Hepatocyte (in vitro differentiated cells): ENCODE measurements around the gene HS2ST1. TPM values are rescaled to one million over a fixed set of nuclear protein-coding genes. Genes with fewer than 3 reads are reported as not detected.

Experiments
- DNase-seq: peaks from one replicate; pipeline ENCODE4 v3.0.0-alpha.2; 2016; ENCODE audit warnings: low spot score
- H2AFZ ChIP-seq: fragments of 200-600 bp; sonication (generic); 2 replicates; pipeline ENCODE4 v1.6.0; 2016; ENCODE audit warnings: antibody characterized with exemption, mild to moderate bottlenecking
- H3K27ac ChIP-seq: fragments of 200-600 bp; sonication (generic); 2 replicates; pipeline ENCODE4 v1.5.1; 2016; ENCODE audit warnings: mild to moderate bottlenecking
- H3K27me3 ChIP-seq: fragments of 200-600 bp; sonication (generic); 2 replicates; pipeline ENCODE4 v1.6.1; 2016
- H3K36me3 ChIP-seq: fragments of 200-600 bp; sonication (generic); replicated peaks from 2 replicates; pipeline ENCODE4 v1.5.1; 2016; ENCODE audit warnings: low read depth; ENCODE audit not compliant: insufficient read depth
- H3K4me1 ChIP-seq: fragments of 200-600 bp; sonication (generic); 2 replicates; pipeline ENCODE4 v1.5.1; 2016; ENCODE audit warnings: mild to moderate bottlenecking, moderate library complexity; ENCODE audit not compliant: insufficient read depth
- H3K4me2 ChIP-seq: fragments of 200-600 bp; sonication (generic); 2 replicates; pipeline ENCODE4 v1.6.0; 2016
- H3K4me3 ChIP-seq: fragments of 200-600 bp; sonication (generic); 2 replicates; pipeline ENCODE4 v1.5.1; 2016; ENCODE audit warnings: mild to moderate bottlenecking
- H3K79me2 ChIP-seq: fragments of 200-600 bp; sonication (generic); 2 replicates; pipeline ENCODE4 v1.6.0; 2017; ENCODE audit warnings: mild to moderate bottlenecking
- H3K9me2 ChIP-seq: fragments of 200-600 bp; sonication (generic); replicated peaks from 2 replicates; pipeline ENCODE4 v1.6.0; 2017; ENCODE audit warnings: mild to moderate bottlenecking; ENCODE audit not compliant: insufficient read depth
- H3K9me3 ChIP-seq: fragments of 200-600 bp; sonication (generic); 2 replicates; pipeline ENCODE4 v1.5.1; 2016; ENCODE audit warnings: low read depth, mild to moderate bottlenecking
- H4K20me1 ChIP-seq: fragments of 200-600 bp; sonication (generic); 2 replicates; pipeline ENCODE4 v1.6.0; 2016; ENCODE audit warnings: mild to moderate bottlenecking; ENCODE audit not compliant: insufficient read depth, poor library complexity, severe bottlenecking
- CTCF ChIP-seq: fragments of 200-600 bp; sonication (generic); IDR thresholded peaks from 2 replicates; pipeline ENCODE4 v1.5.1; 2016; ENCODE audit warnings: antibody characterized with exemption, mild to moderate bottlenecking; ENCODE audit not compliant: poor library complexity
- EZH2 ChIP-seq: fragments of 200-600 bp; sonication (generic); IDR thresholded peaks from 2 replicates; pipeline ENCODE4 v1.6.1; 2016; ENCODE audit warnings: antibody characterized with exemption, mild to moderate bottlenecking, borderline replicate concordance
- EZH2phosphoT487 ChIP-seq: fragments of 200-600 bp; sonication (generic); IDR thresholded peaks from one replicate; pipeline ENCODE4 v1.6.1; 2018; ENCODE audit warnings: antibody characterized with exemption, mild to moderate bottlenecking, low read depth, moderate library complexity; ENCODE audit not compliant: unreplicated experiment, severe bottlenecking
- WGBS: methylation state at CpG from one replicate; pipeline ENCODE4 v1.1.6; 2016; ENCODE audit warnings: low lambda C conversion rate; ENCODE audit errors: missing lambda C conversion rate; 5-methylcytosine and 5-hydroxymethylcytosine counted together
- polyA plus RNA-seq: library from polyadenylated mRNA; unstranded; fragments of >200 nt; fragmentation: Nextera tagmentation; extraction: Ambion mirVana; gene quantifications from 2 replicates; pipeline ENCODE4 v1.2.1, GENCODE V29; 2016
- total RNA-seq: library from RNA; depleted of rRNA; stranded (reverse); fragments of >200 nt; gene quantifications from 2 replicates; pipeline ENCODE4 v1.2.3, GENCODE V29; 2014

The HS2ST1 gene
- total and polyA plus RNA-seq, 2 experiments from 2014 or later: 19.1 to 42.3 TPM

- Histone ChIP-seq H2AFZ (no peak overlapping the region), H3K4me3 (no peak overlapping the region), H3K9me2 (no peaks in the 10 kb centered on the region), H3K9me3 (no peaks in the 10 kb centered on the region), H3K4me2 (peak overlapping the region; percentile 62), H3K27me3 (no peaks in the 10 kb centered on the region), H4K20me1 (peaks cover 3% of the 10 kb centered on the region), H3K36me3 (no peaks in the 10 kb centered on the region), H3K27ac (no peak overlapping the region), H3K79me2 (peaks cover 47% of the 10 kb centered on the region), H3K4me1 (no peaks in the 10 kb centered on the region)
- DNase-seq: no peak
- 68% methylated on average over 1 of the region's 1 CpG for WGBS
- TF ChIP-seq EZH2 (no peak), CTCF (no peak), EZH2phosphoT487 (no peak)
Measured at GRCh38 chr1:87058343-87058649, 143.9 kb downstream of the HS2ST1 start.

GRCh38 chr1:87061742-87062156 lies 147.3 kb downstream of the HS2ST1 start:
- Histone ChIP-seq H3K79me2 (peaks cover 53% of the 10 kb centered on the region), H3K4me2 (no peak overlapping the region), H3K36me3 (no peaks in the 10 kb centered on the region), H3K4me3 (no peak overlapping the region), H3K9me2 (no peaks in the 10 kb centered on the region), H3K9me3 (no peaks in the 10 kb centered on the region), H3K4me1 (no peaks in the 10 kb centered on the region), H4K20me1 (peaks cover 3% of the 10 kb centered on the region), H2AFZ (no peak overlapping the region), H3K27me3 (no peaks in the 10 kb centered on the region), H3K27ac (no peak overlapping the region)
- DNase-seq: no peak
- TF ChIP-seq EZH2phosphoT487 (no peak), EZH2 (no peak), CTCF (no peak)

- no peak overlapping the region for H3K27ac ChIP-seq
- no peaks in the 10 kb centered on the region for H3K27me3 ChIP-seq
- H2AFZ ChIP-seq: no peak overlapping the region
- peaks cover 3% of the 10 kb centered on the region for H4K20me1 ChIP-seq
- no peak overlapping the region for H3K4me3 ChIP-seq
- H3K9me2 ChIP-seq: no peaks in the 10 kb centered on the region
- DNase-seq: no peak
- H3K9me3 ChIP-seq: no peaks in the 10 kb centered on the region
- TF ChIP-seq EZH2phosphoT487 (no peak), EZH2 (no peak), CTCF (no peak)
- H3K4me2 ChIP-seq: no peak overlapping the region
- WGBS: 93% methylated on average over 2 of the region's 2 CpGs
- H3K36me3 ChIP-seq: no peaks in the 10 kb centered on the region
- H3K79me2 ChIP-seq: peaks cover 51% of the 10 kb centered on the region
- no peaks in the 10 kb centered on the region for H3K4me1 ChIP-seq
Measured at GRCh38 chr1:87062687-87063086, 148.3 kb downstream of the HS2ST1 start.

- peaks cover 41% of the 10 kb centered on the region for H3K79me2 ChIP-seq
- no peaks in the 10 kb centered on the region for H3K9me2 ChIP-seq
- no peak for DNase-seq
- H2AFZ ChIP-seq: no peak overlapping the region
- no peak for TF ChIP-seq EZH2
- no peak for TF ChIP-seq CTCF
- no peak for TF ChIP-seq EZH2phosphoT487
- H3K4me1 ChIP-seq: no peaks in the 10 kb centered on the region
- H3K27me3 ChIP-seq: no peaks in the 10 kb centered on the region
- H3K36me3 ChIP-seq: no peaks in the 10 kb centered on the region
- H4K20me1 ChIP-seq: peaks cover 3% of the 10 kb centered on the region
- no peak overlapping the region for H3K4me3 ChIP-seq
- H3K27ac ChIP-seq: no peak overlapping the region
- no peak overlapping the region for H3K4me2 ChIP-seq
- no peaks in the 10 kb centered on the region for H3K9me3 ChIP-seq
Measured at GRCh38 chr1:87064309-87064708, 149.9 kb downstream of the HS2ST1 start.
